ENCODE data around the gene BIRC6. TPM values are rescaled to one million over a fixed set of nuclear protein-coding genes. Genes with fewer than 3 reads are reported as not detected.

The BIRC6 gene
- total and polyA plus RNA-seq, 3 donors from 2014 or later, result 48.9 to 182 (median 177) TPM

- H3K27me3 ChIP-seq, result no peaks in the 10 kb centered on the region
- no peaks in the 10 kb centered on the region for H3K36me3 ChIP-seq (ENCODE audit: low read depth, missing control alignments)
- no peak overlapping the region for H3K4me3 ChIP-seq
- no peak for DNase-seq
- H3K4me1 ChIP-seq, result no peaks in the 10 kb centered on the region
- WGBS, 2 donors, result 91 to 95% methylated on average over 7 of the region's 7 CpGs
- TF ChIP-seq, protein P1, sequence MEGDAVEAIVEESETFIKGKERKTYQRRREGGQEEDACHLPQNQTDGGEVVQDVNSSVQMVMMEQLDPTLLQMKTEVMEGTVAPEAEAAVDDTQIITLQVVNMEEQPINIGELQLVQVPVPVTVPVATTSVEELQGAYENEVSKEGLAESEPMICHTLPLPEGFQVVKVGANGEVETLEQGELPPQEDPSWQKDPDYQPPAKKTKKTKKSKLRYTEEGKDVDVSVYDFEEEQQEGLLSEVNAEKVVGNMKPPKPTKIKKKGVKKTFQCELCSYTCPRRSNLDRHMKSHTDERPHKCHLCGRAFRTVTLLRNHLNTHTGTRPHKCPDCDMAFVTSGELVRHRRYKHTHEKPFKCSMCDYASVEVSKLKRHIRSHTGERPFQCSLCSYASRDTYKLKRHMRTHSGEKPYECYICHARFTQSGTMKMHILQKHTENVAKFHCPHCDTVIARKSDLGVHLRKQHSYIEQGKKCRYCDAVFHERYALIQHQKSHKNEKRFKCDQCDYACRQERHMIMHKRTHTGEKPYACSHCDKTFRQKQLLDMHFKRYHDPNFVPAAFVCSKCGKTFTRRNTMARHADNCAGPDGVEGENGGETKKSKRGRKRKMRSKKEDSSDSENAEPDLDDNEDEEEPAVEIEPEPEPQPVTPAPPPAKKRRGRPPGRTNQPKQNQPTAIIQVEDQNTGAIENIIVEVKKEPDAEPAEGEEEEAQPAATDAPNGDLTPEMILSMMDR (IDR thresholded peaks at IDR 0.05), result no peak
- TF ChIP-seq POLR2A (IDR thresholded peaks at IDR 0.05), result no peak
- H3K27ac ChIP-seq, result no peak overlapping the region
- no peaks in the 10 kb centered on the region for H3K9me3 ChIP-seq
- intact Hi-C loops (cut with DNase I; ENCODE audit: low total_unique reads), result no loop called here
These were observed 85.2 kb downstream of the BIRC6 start for GRCh38 chr2:32442020-32442467.

GRCh38 chr2:32446369-32446768 is 89.5 kb downstream of the BIRC6 start:
- H3K27ac ChIP-seq, result no peak overlapping the region
- H3K9me3 ChIP-seq, result no peaks in the 10 kb centered on the region
- intact Hi-C loops (cut with DNase I; ENCODE audit: low total_unique reads), result no loop called here
- DNase-seq, result no peak
- no peaks in the 10 kb centered on the region for H3K36me3 ChIP-seq (ENCODE audit: low read depth, missing control alignments)
- H3K27me3 ChIP-seq, result no peaks in the 10 kb centered on the region
- no peak for TF ChIP-seq POLR2A (IDR thresholded peaks at IDR 0.05)
- TF ChIP-seq, protein P1 (IDR thresholded peaks at IDR 0.05), result no peak
- no peak overlapping the region for H3K4me3 ChIP-seq
- H3K4me1 ChIP-seq, result no peaks in the 10 kb centered on the region
- WGBS, 2 donors, result 94 to 97% methylated on average over 6 of the region's 6 CpGs

- H3K4me3 ChIP-seq, result no peak overlapping the region
- no peaks in the 10 kb centered on the region for H3K9me3 ChIP-seq
- TF ChIP-seq, protein P1 (IDR thresholded peaks at IDR 0.05), result no peak
- TF ChIP-seq POLR2A (IDR thresholded peaks at IDR 0.05), result no peak
- no peaks in the 10 kb centered on the region for H3K27me3 ChIP-seq
- intact Hi-C loops (cut with DNase I; ENCODE audit: low total_unique reads), result no loop called here
- H3K27ac ChIP-seq, result no peak overlapping the region
- H3K36me3 ChIP-seq (ENCODE audit: low read depth, missing control alignments), result no peaks in the 10 kb centered on the region
- H3K4me1 ChIP-seq, result no peaks in the 10 kb centered on the region
- DNase-seq, result no peak
These were observed 94.0 kb downstream of the BIRC6 start for GRCh38 chr2:32450851-32451250.

- no peak for TF ChIP-seq POLR2A (IDR thresholded peaks at IDR 0.05)
- TF ChIP-seq, protein P1 (IDR thresholded peaks at IDR 0.05), result no peak
- H3K4me1 ChIP-seq, result no peaks in the 10 kb centered on the region
- no peaks in the 10 kb centered on the region for H3K36me3 ChIP-seq (ENCODE audit: low read depth, missing control alignments)
- DNase-seq, result no peak
- H3K27me3 ChIP-seq, result no peaks in the 10 kb centered on the region
- intact Hi-C loops (cut with DNase I; ENCODE audit: low total_unique reads), result no loop called here
- H3K9me3 ChIP-seq, result no peaks in the 10 kb centered on the region
- H3K4me3 ChIP-seq, result no peak overlapping the region
- H3K27ac ChIP-seq, result no peak overlapping the region
- WGBS, 2 donors, result 93% methylated on average over 2 of the region's 2 CpGs
These were observed 95.7 kb downstream of the BIRC6 start for GRCh38 chr2:32452338-32453064.

Measured in testis (tissue), 3 donors.